OCI-LY3 (cell line): ENCODE data around the gene CEBPB.
A peak's percentile ranks its signal among the peaks of the same experiment; 100 is the strongest.

Source experiments
- H2AFZ ChIP-seq: fragments of 200-600, 300-600 bp; shearing (Covaris generic); 2 replicates; pipeline ENCODE4 v1.6.0; 2014; ENCODE audit warnings: antibody characterized with exemption, low read depth, low read length
- H3K27ac ChIP-seq: fragments of 200-600, 300-600 bp; sonication (generic); 2 replicates; pipeline ENCODE4 v1.5.1; 2014; ENCODE audit warnings: mild to moderate bottlenecking, low read length, moderate library complexity, mixed read lengths
- H3K27me3 ChIP-seq: fragments of 200-600, 300-600 bp; sonication (generic); 2 replicates; pipeline ENCODE4 v1.6.1; 2014; ENCODE audit warnings: low read depth, low read length, mixed read lengths
- H3K36me3 ChIP-seq: fragments of 200-600, 300-600 bp; sonication (generic); replicated peaks from 2 replicates; pipeline ENCODE3; 2014; ENCODE audit warnings: low read depth, low read length, mixed read lengths
- H3K4me1 ChIP-seq: fragments of 300-600, 200-600 bp; sonication (generic); 2 replicates; pipeline ENCODE4 v1.6.1; 2014; ENCODE audit warnings: low read length, mixed read lengths
- H3K4me2 ChIP-seq: fragments of 200-600, 300-600 bp; sonication (generic); 2 replicates; pipeline ENCODE4 v1.6.1; 2014; ENCODE audit warnings: low read length, mixed read lengths
- H3K4me3 ChIP-seq: fragments of 300-600, 200-600 bp; sonication (generic); 2 replicates; pipeline ENCODE4 v1.5.1; 2014; ENCODE audit warnings: antibody characterized with exemption, mild to moderate bottlenecking, low read length, moderate library complexity
- H3K79me2 ChIP-seq: fragments of 300-600, 200-600 bp; shearing (Covaris generic); 2 replicates; pipeline ENCODE4 v1.6.1; 2014; ENCODE audit warnings: mild to moderate bottlenecking, low read length, mixed read lengths
- H3K9ac ChIP-seq: fragments of 300-600, 200-600 bp; shearing (Covaris generic); 2 replicates; pipeline ENCODE4 v1.6.0; 2014; ENCODE audit warnings: mild to moderate bottlenecking, low read length, moderate library complexity
- H3K9me3 ChIP-seq: fragments of 200-600, 300-600 bp; shearing (Covaris generic); 2 replicates; pipeline ENCODE4 v1.6.1; 2014; ENCODE audit warnings: low read length, mixed read lengths; ENCODE audit not compliant: insufficient read depth
- H4K20me1 ChIP-seq: fragments of 200-600, 300-600 bp; sonication (generic); 2 replicates; pipeline ENCODE4 v1.6.1; 2016; ENCODE audit warnings: low read length, mixed read lengths; ENCODE audit not compliant: insufficient read depth
- CTCF ChIP-seq: fragments of 200-600, 300-600 bp; sonication (generic); IDR thresholded peaks from 2 replicates; pipeline ENCODE4 v1.5.1; 2014; ENCODE audit warnings: antibody characterized with exemption, low read length, low read depth
- EZH2phosphoT487 ChIP-seq: fragments of 200-600 bp; shearing (Covaris generic); IDR thresholded peaks from 2 replicates; pipeline ENCODE4 v1.6.1; 2018; ENCODE audit warnings: antibody characterized with exemption, mixed run types, low read depth

The CEBPB gene

GRCh38 chr20:50185426-50185825, 5.2 kb upstream of the CEBPB start:
- no peak overlapping the region for H2AFZ ChIP-seq
- no peaks in the 10 kb centered on the region for H3K36me3 ChIP-seq
- no peaks in the 10 kb centered on the region for H3K9me3 ChIP-seq
- no peak overlapping the region for H3K4me3 ChIP-seq
- no peaks in the 10 kb centered on the region for H4K20me1 ChIP-seq
- TF ChIP-seq CTCF (no peak), EZH2phosphoT487 (no peak)
- H3K27ac ChIP-seq: no peak overlapping the region
- H3K9ac ChIP-seq: no peak overlapping the region
- no peaks in the 10 kb centered on the region for H3K79me2 ChIP-seq
- H3K4me2 ChIP-seq: no peak overlapping the region
- peaks cover 18% of the 10 kb centered on the region for H3K27me3 ChIP-seq
- peaks cover 16% of the 10 kb centered on the region for H3K4me1 ChIP-seq

- H3K27me3 ChIP-seq: peaks cover 18% of the 10 kb centered on the region
- H3K4me2 ChIP-seq: peak overlapping the region; percentile 71
- H2AFZ ChIP-seq: peak overlapping the region; percentile 83
- TF ChIP-seq CTCF (peak; percentile 100), EZH2phosphoT487 (no peak)
- no peaks in the 10 kb centered on the region for H3K79me2 ChIP-seq
- H3K27ac ChIP-seq: no peak overlapping the region
- no peaks in the 10 kb centered on the region for H4K20me1 ChIP-seq
- no peaks in the 10 kb centered on the region for H3K9me3 ChIP-seq
- 0 out of 2 replicates have a peak overlapping the region, but pooled peaks have one; percentile 13 for H3K9ac ChIP-seq
- no peaks in the 10 kb centered on the region for H3K36me3 ChIP-seq
- H3K4me3 ChIP-seq: peak overlapping the region; percentile 38
- peaks cover 16% of the 10 kb centered on the region for H3K4me1 ChIP-seq
Observed at GRCh38 chr20:50186151-50186885, 4.3 kb upstream of the CEBPB start.

- Histone ChIP-seq H3K9ac (no peak overlapping the region), H3K4me2 (no peak overlapping the region), H3K4me1 (peaks cover 16% of the 10 kb centered on the region), H3K27me3 (peaks cover 18% of the 10 kb centered on the region), H3K9me3 (no peaks in the 10 kb centered on the region), H3K79me2 (peaks cover 5% of the 10 kb centered on the region; the same call in 1 of the 2 replicates), H3K27ac (no peak overlapping the region), H3K4me3 (no peak overlapping the region), H2AFZ (no peak overlapping the region), H3K36me3 (no peaks in the 10 kb centered on the region), H4K20me1 (no peaks in the 10 kb centered on the region)
- no peak; the same call in 1 of the 2 replicates for TF ChIP-seq CTCF
- no peak for TF ChIP-seq EZH2phosphoT487
Observed at GRCh38 chr20:50186987-50187402, 3.6 kb upstream of the CEBPB start.

- Histone ChIP-seq H3K9me3 (no peaks in the 10 kb centered on the region), H3K27me3 (peaks cover 18% of the 10 kb centered on the region), H4K20me1 (peaks cover under 1% of the 10 kb centered on the region; the same call in 1 of the 2 replicates), H3K79me2 (peaks cover 10% of the 10 kb centered on the region), H3K4me3 (no peak overlapping the region), H2AFZ (no peak overlapping the region), H3K27ac (no peak overlapping the region), H3K9ac (no peak overlapping the region), H3K36me3 (peaks cover under 1% of the 10 kb centered on the region), H3K4me2 (no peak overlapping the region), H3K4me1 (peaks cover 16% of the 10 kb centered on the region)
- no peak for TF ChIP-seq CTCF
- TF ChIP-seq EZH2phosphoT487: no peak
Observed at GRCh38 chr20:50187403-50188051, 3.1 kb upstream of the CEBPB start.
